ENCODE data around the gene ELMO2.

- TF ChIP-seq CREB1 (CRISPR knock-in tag; IDR thresholded peaks at IDR 0.05): no peak
- TF ChIP-seq RELA (CRISPR knock-in tag; IDR thresholded peaks at IDR 0.05; ENCODE audit: borderline replicate concordance): no peak
- no peak for TF ChIP-seq ATF6 (CRISPR knock-in tag; IDR thresholded peaks at IDR 0.05)
- TF ChIP-seq NR1H2 (CRISPR knock-in tag; IDR thresholded peaks at IDR 0.05): no peak
- no peak for TF ChIP-seq NFYB (CRISPR knock-in tag; conservative IDR thresholded peaks at IDR 0.05; ENCODE audit: low read depth)
- TF ChIP-seq CTCF (IDR thresholded peaks at IDR 0.05): no peak
- no peak for TF ChIP-seq ELF4 (CRISPR knock-in tag; IDR thresholded peaks at IDR 0.05; ENCODE audit: low read depth)
- TF ChIP-seq PRDM15 (CRISPR knock-in tag; IDR thresholded peaks at IDR 0.05): no peak
- TF ChIP-seq TEAD4 (CRISPR knock-in tag; IDR thresholded peaks at IDR 0.05): no peak
- TF ChIP-seq ZNF232 (CRISPR knock-in tag; IDR thresholded peaks at IDR 0.05): no peak
- no peak for TF ChIP-seq ATF2 (CRISPR knock-in tag; IDR thresholded peaks at IDR 0.05; ENCODE audit: borderline replicate concordance, low read depth)
- no peak for TF ChIP-seq SP1 (CRISPR knock-in tag; conservative IDR thresholded peaks at IDR 0.05)
- no peak for TF ChIP-seq ETV6 (CRISPR knock-in tag; IDR thresholded peaks at IDR 0.05)
- TF ChIP-seq MAX (CRISPR knock-in tag; IDR thresholded peaks at IDR 0.05): no peak
Measured at GRCh38 chr20:46433051-46433450, 26.6 kb upstream of the ELMO2 start.
